WTC11 (cell line): Measurements from ENCODE around the gene FLOT2. TPM values are rescaled to one million over a fixed set of nuclear protein-coding genes. Genes with fewer than 3 reads are reported as not detected.

ENCODE experiments used
- ATAC-seq: fragments of 200-7000 bp; cut with Tn5 transposase; 2 replicates; pipeline ENCODE4 v1.10.0; 2021; ENCODE audit warnings: mild to moderate bottlenecking, moderate library complexity
- CTCF ChIA-PET: fragments of 300-600 bp; sonication (Branson Sonifier 250); formaldehyde crosslinking; loops from one replicate; lab custom pipeline; 2021; ENCODE audit warnings: antibody characterized with exemption; lab: Charles Lee
- POLR2A ChIA-PET: fragments of 350-600 bp; sonication (Branson Sonifier 250); formaldehyde crosslinking; loops from one replicate; lab custom pipeline; 2021; ENCODE audit warnings: antibody characterized with exemption; lab: Charles Lee
- DNase-seq: peaks from one replicate; pipeline ENCODE4 v3.0.0; 2021; ENCODE audit warnings: low spot score
- H3K27ac Mint-ChIP-seq: 2 replicates; pipeline ENCODE4 v1.8.0; 2021; ENCODE audit warnings: mixed read lengths
- H3K27me3 Mint-ChIP-seq: 2 replicates; pipeline ENCODE4 v1.8.0; 2021; ENCODE audit warnings: low read depth, mild to moderate bottlenecking, moderate library complexity, mixed read lengths
- H3K36me3 Mint-ChIP-seq: 2 replicates; pipeline ENCODE4 v1.8.0; 2021; ENCODE audit warnings: mixed read lengths
- H3K4me1 Mint-ChIP-seq: 2 replicates; pipeline ENCODE4 v1.8.0; 2022; ENCODE audit warnings: mixed read lengths
- H3K4me3 Mint-ChIP-seq: 2 replicates; pipeline ENCODE4 v1.8.0; 2021; ENCODE audit warnings: mild to moderate bottlenecking, moderate library complexity, mixed read lengths
- H3K9me3 Mint-ChIP-seq: 2 replicates; pipeline ENCODE4 v1.8.0; 2021; ENCODE audit warnings: mixed read lengths
- CREB1 ChIP-seq: sonication (generic); formaldehyde crosslinking; IDR thresholded peaks from 2 replicates; pipeline ENCODE4 v1.8.0; 2023; ENCODE audit warnings: mild to moderate bottlenecking, missing genetic modification reagents
- ELF4 ChIP-seq: sonication (generic); formaldehyde crosslinking; IDR thresholded peaks from 2 replicates; pipeline ENCODE4 v1.8.1; 2022; ENCODE audit warnings: low read depth, mild to moderate bottlenecking, moderate library complexity, missing genetic modification reagents
- ETV6 ChIP-seq: sonication (generic); formaldehyde crosslinking; IDR thresholded peaks from 2 replicates; pipeline ENCODE4 v1.8.1; 2022; ENCODE audit warnings: mild to moderate bottlenecking, missing genetic modification reagents
- FOXJ3 ChIP-seq: sonication (generic); formaldehyde crosslinking; IDR thresholded peaks from 2 replicates; pipeline ENCODE4 v1.9.0; 2021; ENCODE audit warnings: missing genetic modification reagents, mild to moderate bottlenecking, borderline replicate concordance
- FOXK1 ChIP-seq: sonication (generic); formaldehyde crosslinking; IDR thresholded peaks from 2 replicates; pipeline ENCODE4 v1.8.0; 2022; ENCODE audit warnings: mild to moderate bottlenecking, moderate library complexity, missing genetic modification reagents
- GABPB1 ChIP-seq: sonication (generic); formaldehyde crosslinking; IDR thresholded peaks from 2 replicates; pipeline ENCODE4 v1.8.1; 2023; ENCODE audit warnings: mild to moderate bottlenecking, missing genetic modification reagents
- GTF2I ChIP-seq: fragments of 250-450 bp; sonication (Bioruptor Pico); conservative IDR thresholded peaks from 2 replicates; pipeline ENCODE4 v1.4.0; 2021; ENCODE audit warnings: mild to moderate bottlenecking
- MYBL2 ChIP-seq: sonication (generic); formaldehyde crosslinking; IDR thresholded peaks from 2 replicates; pipeline ENCODE4 v1.8.1; 2023; ENCODE audit warnings: mild to moderate bottlenecking, moderate library complexity, missing genetic modification reagents
- OVOL2 ChIP-seq: fragments of 250-450 bp; sonication (Bioruptor Pico); IDR thresholded peaks from 2 replicates; pipeline ENCODE4 v1.9.0; 2021; ENCODE audit warnings: mild to moderate bottlenecking, borderline replicate concordance
- RORB ChIP-seq: fragments of 250-450 bp; sonication (Bioruptor Pico); IDR thresholded peaks from 2 replicates; pipeline ENCODE4 v1.9.0; 2021; ENCODE audit warnings: mild to moderate bottlenecking
- SOX15 ChIP-seq: fragments of 250-450 bp; sonication (Bioruptor Pico); IDR thresholded peaks from 2 replicates; pipeline ENCODE4 v1.9.0; 2021; ENCODE audit warnings: mild to moderate bottlenecking
- SP1 ChIP-seq: sonication (generic); formaldehyde crosslinking; conservative IDR thresholded peaks from 2 replicates; pipeline ENCODE4 v1.8.1; 2022; ENCODE audit warnings: missing genetic modification reagents
- ZBTB21 ChIP-seq: sonication (generic); formaldehyde crosslinking; IDR thresholded peaks from 2 replicates; pipeline ENCODE4 v1.8.1; 2023; ENCODE audit warnings: mild to moderate bottlenecking, missing genetic modification reagents, borderline replicate concordance
- ZNF138 ChIP-seq: sonication (generic); formaldehyde crosslinking; conservative IDR thresholded peaks from 2 replicates; pipeline ENCODE4 v1.8.1; 2022; ENCODE audit warnings: mild to moderate bottlenecking, moderate library complexity, missing genetic modification reagents
- total RNA-seq: library from RNA; stranded (reverse); gene quantifications from 3 replicates; pipeline ENCODE4 v1.2.3, GENCODE V29; 2021
- TF ChIP-seq, protein P1 (sequence below): fragments of 250-450 bp; sonication (Bioruptor Pico); IDR thresholded peaks from 2 replicates; pipeline ENCODE4 v1.9.0; 2021; ENCODE audit warnings: mild to moderate bottlenecking
- TF ChIP-seq, protein P2 (sequence below): sonication (generic); formaldehyde crosslinking; conservative IDR thresholded peaks from 2 replicates; pipeline ENCODE4 v1.8.1; 2023; ENCODE audit warnings: mild to moderate bottlenecking, low read depth, missing genetic modification reagents, moderate library complexity
- TF ChIP-seq, protein P3 (sequence below): sonication (generic); formaldehyde crosslinking; IDR thresholded peaks from 2 replicates; pipeline ENCODE4 v1.8.1; 2022; ENCODE audit warnings: mild to moderate bottlenecking, moderate library complexity, missing genetic modification reagents
- TF ChIP-seq, protein P4 (sequence below): sonication (generic); formaldehyde crosslinking; conservative IDR thresholded peaks from 2 replicates; pipeline ENCODE4 v1.8.1; 2022; ENCODE audit warnings: mild to moderate bottlenecking, missing genetic modification reagents
- TF ChIP-seq, protein P5 (sequence below): fragments of 200-600 bp; IDR thresholded peaks from 2 replicates; pipeline ENCODE4 v1.8.0; 2022; ENCODE audit warnings: antibody characterized with exemption
- TF ChIP-seq, protein P6 (sequence below): sonication (generic); formaldehyde crosslinking; IDR thresholded peaks from 2 replicates; pipeline ENCODE4 v1.8.0; 2022; ENCODE audit warnings: mild to moderate bottlenecking, missing genetic modification reagents
- TF ChIP-seq, protein P7 (sequence below): sonication (generic); formaldehyde crosslinking; IDR thresholded peaks from 2 replicates; pipeline ENCODE4 v1.8.1; 2023; ENCODE audit warnings: mild to moderate bottlenecking, missing genetic modification reagents

The FLOT2 gene
- total RNA-seq, 1 experiment from 2014 or later = 139 TPM

DNA sequence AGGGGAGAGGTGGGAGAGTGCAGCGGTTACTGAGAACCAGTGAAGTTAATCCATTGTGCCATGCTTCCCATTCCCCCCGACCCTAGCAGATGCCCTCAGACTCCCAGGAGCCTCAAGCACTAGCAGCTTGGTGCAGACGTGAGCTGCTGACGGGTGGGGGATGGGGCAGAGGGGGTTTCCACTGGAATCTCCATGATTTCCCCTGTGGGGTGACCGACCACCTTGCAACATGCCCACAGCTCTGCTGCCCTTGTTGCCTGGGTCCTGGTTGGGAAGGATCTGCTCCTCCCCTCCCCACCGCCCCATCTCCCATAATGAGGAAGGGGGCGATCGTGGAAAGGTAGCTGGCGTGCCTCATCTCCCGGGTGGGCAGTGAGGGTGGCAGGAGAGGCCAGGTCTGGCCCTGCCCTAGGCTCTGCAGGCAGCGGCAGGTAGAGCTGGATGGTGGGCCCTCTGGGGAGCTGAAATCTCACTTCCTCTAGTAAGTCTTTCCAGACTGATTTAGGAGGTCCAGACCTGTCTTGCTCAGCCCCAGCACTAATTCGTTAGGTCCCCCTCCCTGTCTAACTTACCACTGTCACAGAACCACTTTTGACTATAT lies 9.6 kb downstream of the FLOT2 start (continued):
- no peak for TF ChIP-seq FOXJ3

DNA sequence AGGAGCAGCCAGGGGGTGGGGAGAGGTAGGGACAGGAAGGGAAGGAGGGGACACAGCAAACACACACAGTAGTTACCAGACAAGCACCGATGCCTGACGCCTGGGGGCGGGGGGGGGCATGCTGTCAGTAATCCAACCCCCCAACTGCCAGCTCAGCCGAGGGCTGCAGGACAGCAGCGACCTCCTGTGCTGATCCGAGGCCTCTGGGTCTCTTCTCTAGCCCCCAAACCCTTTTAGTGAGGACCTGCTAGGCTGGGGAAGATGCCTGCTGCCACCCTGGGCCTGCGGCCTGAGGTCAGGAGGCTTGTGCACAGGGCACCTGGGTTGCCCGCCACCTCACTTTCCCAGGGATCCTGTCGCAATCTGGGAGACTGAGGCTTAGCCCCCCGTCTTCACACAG lies 11.6 kb downstream of the FLOT2 start:
- TF ChIP-seq ETV6 (CRISPR knock-in tag) (no peak), MYBL2 (no peak), GTF2I (CRISPR knock-in tag) (no peak), ZBTB21 (CRISPR knock-in tag) (no peak), ELF4 (CRISPR knock-in tag) (no peak), GABPB1 (CRISPR knock-in tag) (no peak), SP1 (CRISPR knock-in tag) (no peak), CREB1 (no peak), SOX15 (CRISPR knock-in tag) (no peak), ZNF138 (CRISPR knock-in tag) (no peak), FOXK1 (CRISPR knock-in tag) (no peak), RORB (CRISPR knock-in tag) (no peak), OVOL2 (CRISPR knock-in tag) (no peak)
- TF ChIP-seq, protein P1, sequence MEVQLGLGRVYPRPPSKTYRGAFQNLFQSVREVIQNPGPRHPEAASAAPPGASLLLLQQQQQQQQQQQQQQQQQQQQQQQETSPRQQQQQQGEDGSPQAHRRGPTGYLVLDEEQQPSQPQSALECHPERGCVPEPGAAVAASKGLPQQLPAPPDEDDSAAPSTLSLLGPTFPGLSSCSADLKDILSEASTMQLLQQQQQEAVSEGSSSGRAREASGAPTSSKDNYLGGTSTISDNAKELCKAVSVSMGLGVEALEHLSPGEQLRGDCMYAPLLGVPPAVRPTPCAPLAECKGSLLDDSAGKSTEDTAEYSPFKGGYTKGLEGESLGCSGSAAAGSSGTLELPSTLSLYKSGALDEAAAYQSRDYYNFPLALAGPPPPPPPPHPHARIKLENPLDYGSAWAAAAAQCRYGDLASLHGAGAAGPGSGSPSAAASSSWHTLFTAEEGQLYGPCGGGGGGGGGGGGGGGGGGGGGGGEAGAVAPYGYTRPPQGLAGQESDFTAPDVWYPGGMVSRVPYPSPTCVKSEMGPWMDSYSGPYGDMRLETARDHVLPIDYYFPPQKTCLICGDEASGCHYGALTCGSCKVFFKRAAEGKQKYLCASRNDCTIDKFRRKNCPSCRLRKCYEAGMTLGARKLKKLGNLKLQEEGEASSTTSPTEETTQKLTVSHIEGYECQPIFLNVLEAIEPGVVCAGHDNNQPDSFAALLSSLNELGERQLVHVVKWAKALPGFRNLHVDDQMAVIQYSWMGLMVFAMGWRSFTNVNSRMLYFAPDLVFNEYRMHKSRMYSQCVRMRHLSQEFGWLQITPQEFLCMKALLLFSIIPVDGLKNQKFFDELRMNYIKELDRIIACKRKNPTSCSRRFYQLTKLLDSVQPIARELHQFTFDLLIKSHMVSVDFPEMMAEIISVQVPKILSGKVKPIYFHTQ = no peak
- TF ChIP-seq, protein P2, sequence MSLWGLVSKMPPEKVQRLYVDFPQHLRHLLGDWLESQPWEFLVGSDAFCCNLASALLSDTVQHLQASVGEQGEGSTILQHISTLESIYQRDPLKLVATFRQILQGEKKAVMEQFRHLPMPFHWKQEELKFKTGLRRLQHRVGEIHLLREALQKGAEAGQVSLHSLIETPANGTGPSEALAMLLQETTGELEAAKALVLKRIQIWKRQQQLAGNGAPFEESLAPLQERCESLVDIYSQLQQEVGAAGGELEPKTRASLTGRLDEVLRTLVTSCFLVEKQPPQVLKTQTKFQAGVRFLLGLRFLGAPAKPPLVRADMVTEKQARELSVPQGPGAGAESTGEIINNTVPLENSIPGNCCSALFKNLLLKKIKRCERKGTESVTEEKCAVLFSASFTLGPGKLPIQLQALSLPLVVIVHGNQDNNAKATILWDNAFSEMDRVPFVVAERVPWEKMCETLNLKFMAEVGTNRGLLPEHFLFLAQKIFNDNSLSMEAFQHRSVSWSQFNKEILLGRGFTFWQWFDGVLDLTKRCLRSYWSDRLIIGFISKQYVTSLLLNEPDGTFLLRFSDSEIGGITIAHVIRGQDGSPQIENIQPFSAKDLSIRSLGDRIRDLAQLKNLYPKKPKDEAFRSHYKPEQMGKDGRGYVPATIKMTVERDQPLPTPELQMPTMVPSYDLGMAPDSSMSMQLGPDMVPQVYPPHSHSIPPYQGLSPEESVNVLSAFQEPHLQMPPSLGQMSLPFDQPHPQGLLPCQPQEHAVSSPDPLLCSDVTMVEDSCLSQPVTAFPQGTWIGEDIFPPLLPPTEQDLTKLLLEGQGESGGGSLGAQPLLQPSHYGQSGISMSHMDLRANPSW (CRISPR knock-in tag) = no peak
- TF ChIP-seq, protein P3, sequence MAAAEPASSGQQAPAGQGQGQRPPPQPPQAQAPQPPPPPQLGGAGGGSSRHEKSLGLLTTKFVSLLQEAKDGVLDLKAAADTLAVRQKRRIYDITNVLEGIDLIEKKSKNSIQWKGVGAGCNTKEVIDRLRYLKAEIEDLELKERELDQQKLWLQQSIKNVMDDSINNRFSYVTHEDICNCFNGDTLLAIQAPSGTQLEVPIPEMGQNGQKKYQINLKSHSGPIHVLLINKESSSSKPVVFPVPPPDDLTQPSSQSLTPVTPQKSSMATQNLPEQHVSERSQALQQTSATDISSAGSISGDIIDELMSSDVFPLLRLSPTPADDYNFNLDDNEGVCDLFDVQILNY (CRISPR knock-in tag) = no peak
- TF ChIP-seq, protein P4, sequence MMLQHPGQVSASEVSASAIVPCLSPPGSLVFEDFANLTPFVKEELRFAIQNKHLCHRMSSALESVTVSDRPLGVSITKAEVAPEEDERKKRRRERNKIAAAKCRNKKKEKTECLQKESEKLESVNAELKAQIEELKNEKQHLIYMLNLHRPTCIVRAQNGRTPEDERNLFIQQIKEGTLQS (CRISPR knock-in tag) = no peak
- TF ChIP-seq, protein P5, sequence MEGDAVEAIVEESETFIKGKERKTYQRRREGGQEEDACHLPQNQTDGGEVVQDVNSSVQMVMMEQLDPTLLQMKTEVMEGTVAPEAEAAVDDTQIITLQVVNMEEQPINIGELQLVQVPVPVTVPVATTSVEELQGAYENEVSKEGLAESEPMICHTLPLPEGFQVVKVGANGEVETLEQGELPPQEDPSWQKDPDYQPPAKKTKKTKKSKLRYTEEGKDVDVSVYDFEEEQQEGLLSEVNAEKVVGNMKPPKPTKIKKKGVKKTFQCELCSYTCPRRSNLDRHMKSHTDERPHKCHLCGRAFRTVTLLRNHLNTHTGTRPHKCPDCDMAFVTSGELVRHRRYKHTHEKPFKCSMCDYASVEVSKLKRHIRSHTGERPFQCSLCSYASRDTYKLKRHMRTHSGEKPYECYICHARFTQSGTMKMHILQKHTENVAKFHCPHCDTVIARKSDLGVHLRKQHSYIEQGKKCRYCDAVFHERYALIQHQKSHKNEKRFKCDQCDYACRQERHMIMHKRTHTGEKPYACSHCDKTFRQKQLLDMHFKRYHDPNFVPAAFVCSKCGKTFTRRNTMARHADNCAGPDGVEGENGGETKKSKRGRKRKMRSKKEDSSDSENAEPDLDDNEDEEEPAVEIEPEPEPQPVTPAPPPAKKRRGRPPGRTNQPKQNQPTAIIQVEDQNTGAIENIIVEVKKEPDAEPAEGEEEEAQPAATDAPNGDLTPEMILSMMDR = no peak
- TF ChIP-seq, protein P6, sequence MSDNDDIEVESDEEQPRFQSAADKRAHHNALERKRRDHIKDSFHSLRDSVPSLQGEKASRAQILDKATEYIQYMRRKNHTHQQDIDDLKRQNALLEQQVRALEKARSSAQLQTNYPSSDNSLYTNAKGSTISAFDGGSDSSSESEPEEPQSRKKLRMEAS (CRISPR knock-in tag) = no peak
- TF ChIP-seq, protein P7, sequence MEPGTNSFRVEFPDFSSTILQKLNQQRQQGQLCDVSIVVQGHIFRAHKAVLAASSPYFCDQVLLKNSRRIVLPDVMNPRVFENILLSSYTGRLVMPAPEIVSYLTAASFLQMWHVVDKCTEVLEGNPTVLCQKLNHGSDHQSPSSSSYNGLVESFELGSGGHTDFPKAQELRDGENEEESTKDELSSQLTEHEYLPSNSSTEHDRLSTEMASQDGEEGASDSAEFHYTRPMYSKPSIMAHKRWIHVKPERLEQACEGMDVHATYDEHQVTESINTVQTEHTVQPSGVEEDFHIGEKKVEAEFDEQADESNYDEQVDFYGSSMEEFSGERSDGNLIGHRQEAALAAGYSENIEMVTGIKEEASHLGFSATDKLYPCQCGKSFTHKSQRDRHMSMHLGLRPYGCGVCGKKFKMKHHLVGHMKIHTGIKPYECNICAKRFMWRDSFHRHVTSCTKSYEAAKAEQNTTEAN (CRISPR knock-in tag) = no peak
- TF ChIP-seq, all 79 proteins: peak for 0
- no peak overlapping the region for H3K4me3 Mint-ChIP-seq
- H3K27me3 Mint-ChIP-seq = no peaks in the 10 kb centered on the region
- POLR2A ChIA-PET = no interaction called here
- DNase-seq (no peak), ATAC-seq (no peak)
- H3K9me3 Mint-ChIP-seq = no peaks in the 10 kb centered on the region
- H3K4me1 Mint-ChIP-seq = peaks cover 7% of the 10 kb centered on the region
- H3K36me3 Mint-ChIP-seq = peaks cover 21% of the 10 kb centered on the region
- CTCF ChIA-PET = interaction anchor here (1.0 to 2.1 kb wide), 2 partner anchors 122 to 159 kb away, joined by 4 to 8 read pairs; no protein-coding TSS in a partner anchor
- H3K27ac Mint-ChIP-seq = no peak overlapping the region
